ENCODE data around the gene SLC25A20. TPM values are rescaled to one million over a fixed set of nuclear protein-coding genes. Genes with fewer than 3 reads are reported as not detected.

SLC25A20 gene
- total RNA-seq, 1 donor from 2014 or later: 7.5 TPM

- TF ChIP-seq, protein P1, sequence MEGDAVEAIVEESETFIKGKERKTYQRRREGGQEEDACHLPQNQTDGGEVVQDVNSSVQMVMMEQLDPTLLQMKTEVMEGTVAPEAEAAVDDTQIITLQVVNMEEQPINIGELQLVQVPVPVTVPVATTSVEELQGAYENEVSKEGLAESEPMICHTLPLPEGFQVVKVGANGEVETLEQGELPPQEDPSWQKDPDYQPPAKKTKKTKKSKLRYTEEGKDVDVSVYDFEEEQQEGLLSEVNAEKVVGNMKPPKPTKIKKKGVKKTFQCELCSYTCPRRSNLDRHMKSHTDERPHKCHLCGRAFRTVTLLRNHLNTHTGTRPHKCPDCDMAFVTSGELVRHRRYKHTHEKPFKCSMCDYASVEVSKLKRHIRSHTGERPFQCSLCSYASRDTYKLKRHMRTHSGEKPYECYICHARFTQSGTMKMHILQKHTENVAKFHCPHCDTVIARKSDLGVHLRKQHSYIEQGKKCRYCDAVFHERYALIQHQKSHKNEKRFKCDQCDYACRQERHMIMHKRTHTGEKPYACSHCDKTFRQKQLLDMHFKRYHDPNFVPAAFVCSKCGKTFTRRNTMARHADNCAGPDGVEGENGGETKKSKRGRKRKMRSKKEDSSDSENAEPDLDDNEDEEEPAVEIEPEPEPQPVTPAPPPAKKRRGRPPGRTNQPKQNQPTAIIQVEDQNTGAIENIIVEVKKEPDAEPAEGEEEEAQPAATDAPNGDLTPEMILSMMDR (conservative IDR thresholded peaks at IDR 0.05; ENCODE audit: low read depth, low read length): no peak
- no peak overlapping the region for H3K4me3 ChIP-seq (ENCODE audit: low read depth, low read length)
- no peak for DNase-seq (ENCODE audit: low read depth)
Measured at GRCh38 chr3:48879994-48880377, 18.7 kb downstream of the SLC25A20 start.

GRCh38 chr3:48879307-48879993, 19.2 kb downstream of the SLC25A20 start:
- TF ChIP-seq, protein P1 (conservative IDR thresholded peaks at IDR 0.05; ENCODE audit: low read depth, low read length): no peak
- no peak overlapping the region for H3K4me3 ChIP-seq (ENCODE audit: low read depth, low read length)

DNA sequence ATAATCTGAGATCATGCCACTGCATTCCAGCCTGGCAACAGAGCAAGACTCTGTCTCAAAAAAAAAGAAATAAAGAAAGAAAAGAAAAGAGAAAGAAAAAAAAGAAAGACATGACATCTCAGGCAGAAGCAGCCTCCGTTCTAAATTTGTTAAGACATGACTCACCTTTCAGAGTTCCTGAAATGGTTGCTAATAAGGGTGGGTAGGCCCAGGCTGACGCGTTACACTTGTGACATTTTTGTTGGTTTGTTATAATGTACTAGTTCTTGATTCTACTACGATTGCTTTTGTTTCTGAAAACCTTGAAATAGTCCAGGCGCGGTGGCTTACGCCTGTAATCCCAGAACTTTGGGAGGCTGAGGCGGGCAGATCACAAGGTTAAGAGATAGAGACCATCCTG, 21.0 kb downstream of the SLC25A20 start:
- no peak for DNase-seq (ENCODE audit: low read depth)
- no peak overlapping the region for H3K4me3 ChIP-seq (ENCODE audit: low read depth, low read length)
- TF ChIP-seq, protein P1 (conservative IDR thresholded peaks at IDR 0.05; ENCODE audit: low read depth, low read length): no peak

More at GRCh38 chr3:48879307-48879993, 19.2 kb downstream of the SLC25A20 start:
- DNase-seq (ENCODE audit: low read depth): no peak

DNA sequence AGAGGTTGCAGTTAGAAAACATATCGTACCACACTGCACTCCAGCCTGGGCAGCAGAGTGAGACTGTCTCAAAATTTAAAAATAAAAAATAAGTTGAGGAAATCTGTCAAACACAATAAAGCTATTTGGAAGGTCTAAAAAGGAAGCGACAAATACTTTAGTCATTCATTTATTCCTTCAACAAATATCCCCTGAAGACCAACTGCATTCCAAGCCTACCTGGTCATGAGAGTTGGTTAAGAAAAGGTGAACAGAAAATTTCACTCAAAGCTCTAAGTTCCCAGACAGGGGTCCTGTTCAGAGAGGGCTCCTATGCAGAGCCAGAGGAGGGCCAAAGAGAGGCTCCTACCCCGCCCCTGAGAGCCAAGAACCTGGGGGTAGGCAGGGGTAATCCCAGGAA, 35.6 kb downstream of the SLC25A20 start:
- no peak overlapping the region for H3K4me3 ChIP-seq (ENCODE audit: low read depth, low read length)
- TF ChIP-seq, protein P1 (conservative IDR thresholded peaks at IDR 0.05; ENCODE audit: low read depth, low read length): no peak
- DNase-seq (ENCODE audit: low read depth): no peak

- TF ChIP-seq, protein P1 (conservative IDR thresholded peaks at IDR 0.05; ENCODE audit: low read depth, low read length): no peak
- H3K4me3 ChIP-seq (ENCODE audit: low read depth, low read length): no peak overlapping the region
- DNase-seq (ENCODE audit: low read depth): no peak
Measured at GRCh38 chr3:48859206-48859605, 39.5 kb downstream of the SLC25A20 start.

DNA sequence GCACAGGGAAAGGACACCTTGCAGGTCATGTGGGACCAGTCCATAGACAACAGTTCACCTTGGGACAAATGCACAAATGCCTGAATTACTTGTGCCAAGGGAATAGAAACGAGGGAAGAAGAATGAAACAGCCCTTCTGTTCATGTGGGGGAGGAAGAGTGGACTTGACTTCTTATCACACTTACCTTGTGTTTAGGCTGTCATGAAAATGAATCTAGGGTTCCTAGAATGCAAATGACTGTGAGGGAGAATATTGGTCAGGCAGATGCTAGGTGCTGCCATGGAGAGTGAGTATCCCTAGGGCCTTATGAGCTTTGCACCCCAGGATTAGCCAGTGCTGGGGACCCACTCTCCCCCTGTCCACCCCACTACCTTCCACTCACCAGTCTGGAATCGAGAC, 40.0 kb downstream of the SLC25A20 start:
- TF ChIP-seq, protein P1 (conservative IDR thresholded peaks at IDR 0.05; ENCODE audit: low read depth, low read length): no peak
- no peak for DNase-seq (ENCODE audit: low read depth)

GRCh38 chr3:48857641-48858040, 41.0 kb downstream of the SLC25A20 start:
- H3K4me3 ChIP-seq (ENCODE audit: low read depth, low read length): no peak overlapping the region
- no peak for DNase-seq (ENCODE audit: low read depth)
- TF ChIP-seq, protein P1 (conservative IDR thresholded peaks at IDR 0.05; ENCODE audit: low read depth, low read length): no peak

More for the DNA sequence above, 40.0 kb downstream of the SLC25A20 start:
- no peak overlapping the region for H3K4me3 ChIP-seq (ENCODE audit: low read depth, low read length)
